NCI-H2196 (cell line): ENCODE measurements around the gene PDCD1.
"Not testable (repeated sequence)": the region's sequence is repeated elsewhere in the genome, so short reads cannot be mapped to it uniquely, and the experiment has no call there.

Experiments
- DNase-seq: peaks from one replicate; lab custom pipeline; 2025; ENCODE audit not compliant: unreplicated experiment; lab: John Stamatoyannopoulos, UW

The PDCD1 gene

GRCh38 chr2:241858206-241859016 is at the start of gene PDCD1:
Gene PDCD1 (minus strand): TSS chr2:241858894. CDS start chr2:241858838, 56 bp downstream.
- DNase-seq = peak; percentile 12

- not testable (repeated sequence) for DNase-seq
These were observed 49.1 kb upstream of the PDCD1 start for GRCh38 chr2:241907831-241908230.

- DNase-seq = peak; percentile 31
These were observed 48.3 kb upstream of the PDCD1 start for GRCh38 chr2:241906826-241907570.

- DNase-seq = not testable (repeated sequence)
These were observed 47.7 kb upstream of the PDCD1 start for GRCh38 chr2:241906378-241906770.

- no peak for DNase-seq
These were observed 47.2 kb upstream of the PDCD1 start for GRCh38 chr2:241905716-241906377.

- no peak for DNase-seq
These were observed 46.4 kb upstream of the PDCD1 start for GRCh38 chr2:241904791-241905710.

- no peak for DNase-seq
These were observed 45.5 kb upstream of the PDCD1 start for GRCh38 chr2:241904011-241904718.

GRCh38 chr2:241903121-241904010 is 44.7 kb upstream of the PDCD1 start:
- DNase-seq = no peak

GRCh38 chr2:241902357-241902991 is 43.8 kb upstream of the PDCD1 start:
- DNase-seq = no peak

- DNase-seq = no peak
These were observed 43.0 kb upstream of the PDCD1 start for GRCh38 chr2:241901500-241902351.

GRCh38 chr2:241901018-241901380 is 42.3 kb upstream of the PDCD1 start:
- DNase-seq = no peak

- DNase-seq = no peak
These were observed 41.7 kb upstream of the PDCD1 start for GRCh38 chr2:241900251-241901017.

- DNase-seq = peak; percentile 62
These were observed 40.0 kb upstream of the PDCD1 start for GRCh38 chr2:241898463-241899270.

- no peak for DNase-seq
These were observed 38.7 kb upstream of the PDCD1 start for GRCh38 chr2:241897231-241897916.

GRCh38 chr2:241896746-241897201 is 38.1 kb upstream of the PDCD1 start:
- no peak for DNase-seq
